RWPE1 (cell line): Measurements from ENCODE around the gene PPARGC1A.

Source experiments
- CTCF ChIA-PET: fragments of 350-600 bp; sonication (Branson Sonifier 250); formaldehyde crosslinking; extraction: SDS; loops from one replicate; lab custom pipeline; 2021; lab: Yijun Ruan, JAX
- POLR2A ChIA-PET: fragments of 400-600 bp; formaldehyde crosslinking; extraction: SDS; loops from one replicate; lab custom pipeline; 2020; ENCODE audit warnings: antibody characterized with exemption; ENCODE audit not compliant: low non-redundant PET; lab: Yijun Ruan, JAX
- DNase-seq: peaks from one replicate; pipeline ENCODE4 v3.0.0; 2012; ENCODE audit warnings: low spot score
- H3K27ac ChIP-seq: fragments of 450-650 bp; 2 replicates; pipeline ENCODE4 v1.5.1; 2017
- TF ChIP-seq, protein P1 (sequence below): fragments of 450-650 bp; conservative IDR thresholded peaks from 2 replicates; pipeline ENCODE4 v1.5.1; 2017; ENCODE audit warnings: low read depth, mild to moderate bottlenecking

PPARGC1A gene

DNA sequence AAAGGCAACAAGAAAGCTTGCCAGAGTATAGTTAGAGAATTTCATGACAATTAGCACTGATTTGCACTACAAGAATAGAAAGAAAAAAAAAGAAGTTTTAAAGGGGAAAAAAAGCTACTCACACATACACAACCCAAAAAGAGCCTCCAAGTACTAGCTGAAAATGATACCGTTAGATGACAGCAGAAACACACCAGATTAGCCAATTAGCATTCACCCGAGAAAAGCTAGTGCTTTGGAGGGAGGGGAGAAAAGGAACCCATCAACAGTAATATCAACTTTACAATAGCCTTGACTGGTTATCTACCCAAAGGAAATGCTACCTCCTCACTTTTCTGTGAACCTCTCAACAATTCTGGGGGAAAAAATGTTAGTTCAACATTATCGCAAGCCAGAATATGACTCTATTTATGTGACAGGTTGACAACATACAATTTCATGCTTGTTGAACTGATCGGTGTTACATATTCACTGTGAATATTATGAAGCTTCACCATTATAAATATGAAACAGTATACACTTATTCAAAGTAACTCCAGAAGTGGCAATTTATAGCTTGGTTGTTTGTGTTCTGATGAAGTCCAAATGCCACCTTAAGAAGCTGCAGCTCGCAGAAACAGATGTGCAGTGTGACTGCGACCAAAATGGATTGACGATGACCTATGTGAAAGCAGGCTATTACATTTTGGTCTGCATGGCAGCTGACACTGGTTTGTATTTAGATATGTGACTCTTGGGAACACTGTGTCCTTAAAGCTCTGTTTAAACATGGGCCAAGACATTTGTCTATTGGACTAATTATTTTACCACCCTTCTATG, 15.9 kb downstream of the PPARGC1A start:
- ChIA-PET POLR2A (no interaction called here), CTCF (no interaction called here)
- no peak for DNase-seq
- no peak overlapping the region for H3K27ac ChIP-seq
- TF ChIP-seq, protein P1, sequence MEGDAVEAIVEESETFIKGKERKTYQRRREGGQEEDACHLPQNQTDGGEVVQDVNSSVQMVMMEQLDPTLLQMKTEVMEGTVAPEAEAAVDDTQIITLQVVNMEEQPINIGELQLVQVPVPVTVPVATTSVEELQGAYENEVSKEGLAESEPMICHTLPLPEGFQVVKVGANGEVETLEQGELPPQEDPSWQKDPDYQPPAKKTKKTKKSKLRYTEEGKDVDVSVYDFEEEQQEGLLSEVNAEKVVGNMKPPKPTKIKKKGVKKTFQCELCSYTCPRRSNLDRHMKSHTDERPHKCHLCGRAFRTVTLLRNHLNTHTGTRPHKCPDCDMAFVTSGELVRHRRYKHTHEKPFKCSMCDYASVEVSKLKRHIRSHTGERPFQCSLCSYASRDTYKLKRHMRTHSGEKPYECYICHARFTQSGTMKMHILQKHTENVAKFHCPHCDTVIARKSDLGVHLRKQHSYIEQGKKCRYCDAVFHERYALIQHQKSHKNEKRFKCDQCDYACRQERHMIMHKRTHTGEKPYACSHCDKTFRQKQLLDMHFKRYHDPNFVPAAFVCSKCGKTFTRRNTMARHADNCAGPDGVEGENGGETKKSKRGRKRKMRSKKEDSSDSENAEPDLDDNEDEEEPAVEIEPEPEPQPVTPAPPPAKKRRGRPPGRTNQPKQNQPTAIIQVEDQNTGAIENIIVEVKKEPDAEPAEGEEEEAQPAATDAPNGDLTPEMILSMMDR, result no peak

GRCh38 chr4:23871426-23871825, 18.4 kb downstream of the PPARGC1A start:
- DNase-seq, result no peak
- CTCF ChIA-PET, result no interaction called here
- H3K27ac ChIP-seq, result no peak overlapping the region
- POLR2A ChIA-PET, result no interaction called here
- TF ChIP-seq, protein P1, result no peak

DNA sequence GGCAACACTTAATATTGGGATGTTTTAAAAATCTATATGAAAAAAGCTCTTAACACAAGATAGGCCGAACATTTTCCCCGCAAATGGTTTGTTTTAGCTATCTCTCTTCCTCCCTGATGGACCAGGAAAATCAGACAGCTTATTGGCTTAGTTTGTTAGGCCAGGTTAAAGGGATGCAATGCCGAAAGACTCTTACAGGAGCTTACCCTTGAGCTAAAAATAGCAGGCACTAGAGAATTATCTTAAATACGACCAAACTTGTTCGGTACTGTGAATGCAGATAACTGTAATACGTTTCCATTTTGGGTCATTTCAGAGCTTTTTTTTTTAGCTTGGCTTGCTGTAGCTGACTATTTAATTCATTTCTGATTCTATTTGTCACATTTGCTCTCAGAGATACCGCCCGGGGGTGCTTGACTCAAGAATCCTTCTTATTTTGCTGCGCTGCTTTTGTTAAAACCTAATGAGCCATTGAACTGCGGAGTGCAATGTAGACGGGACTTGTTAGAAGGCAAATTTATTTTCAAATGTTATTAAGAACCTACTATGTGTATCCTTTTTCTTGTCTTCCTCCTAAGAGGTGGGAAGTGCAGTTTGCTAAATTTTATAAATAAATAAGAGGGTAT, 23.3 kb downstream of the PPARGC1A start:
- ChIA-PET CTCF (no interaction called here), POLR2A (no interaction called here)
- TF ChIP-seq, protein P1, result no peak
- H3K27ac ChIP-seq, result no peak overlapping the region
- no peak for DNase-seq

DNA sequence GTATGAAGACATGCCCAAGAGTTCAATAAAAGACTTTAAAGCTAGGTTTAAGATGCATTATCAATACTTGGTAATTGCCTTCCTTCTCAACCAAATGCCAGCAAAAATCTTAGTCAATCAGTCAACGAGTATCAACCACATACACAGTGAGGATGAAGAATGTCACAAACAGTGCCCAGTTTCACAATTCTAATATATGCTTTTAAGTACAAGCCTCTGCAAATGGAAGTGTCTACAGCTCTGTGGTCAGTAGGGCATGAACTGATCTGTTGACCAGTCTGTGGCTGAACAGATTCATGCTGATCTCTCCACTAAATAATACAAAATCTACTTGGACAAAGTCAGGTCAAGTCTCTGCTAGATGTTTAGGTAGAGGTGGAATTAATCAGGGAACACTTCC, 27.9 kb downstream of the PPARGC1A start:
- ChIA-PET POLR2A (no interaction called here), CTCF (no interaction called here)
- TF ChIP-seq, protein P1, result no peak
- DNase-seq, result no peak
- H3K27ac ChIP-seq, result no peak overlapping the region

DNA sequence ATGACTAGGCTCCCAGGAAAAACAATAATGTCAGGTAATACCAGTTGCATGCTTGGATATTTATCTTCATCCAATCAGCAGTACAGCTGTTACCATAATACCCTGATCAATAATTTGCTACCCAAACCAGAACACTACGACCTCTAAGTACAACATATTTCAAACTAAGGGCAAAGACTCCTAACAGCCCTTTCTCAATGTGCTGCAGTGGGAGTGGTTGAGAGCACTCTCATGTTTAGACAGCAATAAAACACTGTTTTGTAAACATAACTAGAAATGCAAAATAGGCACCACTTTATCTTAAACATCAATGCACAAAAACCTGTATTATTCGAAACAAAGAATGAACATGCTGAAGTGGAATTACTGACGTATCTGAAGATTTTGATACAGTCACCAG, 28.9 kb downstream of the PPARGC1A start:
- CTCF ChIA-PET, result no interaction called here
- TF ChIP-seq, protein P1, result no peak

GRCh38 chr4:23857367-23857959, 32.4 kb downstream of the PPARGC1A start:
- ChIA-PET CTCF (interaction anchor here (0.7 to 1.2 kb wide), 2 partner anchors 129 to 562 kb away, joined by 4 read pairs; no protein-coding TSS in a partner anchor), POLR2A (no interaction called here)
- no peak overlapping the region for H3K27ac ChIP-seq
- TF ChIP-seq, protein P1, result no peak; the same call in 1 of the 2 replicates
- DNase-seq, result no peak

More for the DNA sequence above, 28.9 kb downstream of the PPARGC1A start:
- no peak for DNase-seq
- H3K27ac ChIP-seq, result no peak overlapping the region
- POLR2A ChIA-PET, result no interaction called here
